WTC11 (cell line): ENCODE results near the gene IL36B.

Experiments used
- CTCF ChIP-seq: fragments of 200-600 bp; IDR thresholded peaks from 2 replicates; pipeline ENCODE4 v1.8.0; 2022; ENCODE audit warnings: antibody characterized with exemption
- JUN ChIP-seq: sonication (generic); formaldehyde crosslinking; IDR thresholded peaks from 2 replicates; pipeline ENCODE4 v1.8.0; 2023; ENCODE audit warnings: mild to moderate bottlenecking, missing genetic modification reagents
- NR3C1 ChIP-seq: sonication (generic); formaldehyde crosslinking; conservative IDR thresholded peaks from 2 replicates; pipeline ENCODE4 v1.8.1; 2023; ENCODE audit warnings: low read depth, mild to moderate bottlenecking, missing genetic modification reagents

DNA sequence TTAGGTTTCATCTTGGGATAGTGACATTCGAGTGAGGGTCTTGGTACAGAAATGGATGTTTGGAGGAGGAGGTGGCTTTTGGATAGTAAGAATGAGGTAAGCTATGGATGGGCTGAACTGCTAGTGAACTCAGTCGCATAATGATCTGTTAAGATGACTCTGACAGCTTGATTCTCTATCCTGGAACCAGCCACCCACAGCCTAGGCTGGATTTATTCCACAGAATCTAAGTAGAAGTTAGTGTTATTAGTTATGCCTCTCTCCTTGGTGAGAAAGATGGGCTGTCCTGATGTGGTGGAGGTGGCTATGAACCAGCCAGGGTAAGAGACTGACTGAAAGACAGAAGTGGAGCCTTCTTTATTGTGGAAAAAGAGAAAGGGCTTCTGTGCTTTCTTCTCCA lies 25.0 kb downstream of the IL36B start:
- no peak for TF ChIP-seq NR3C1 (CRISPR knock-in tag)
- TF ChIP-seq JUN (CRISPR knock-in tag): no peak
- TF ChIP-seq CTCF: no peak
